Subcutaneous abdominal adipose tissue (tissue), 5 donors: ENCODE data around the gene KCNB1.

Experiments used
- H3K27ac ChIP-seq: one replicate; pipeline ENCODE4 v1.7.0; 2013; ENCODE audit warnings: low read depth, mild to moderate bottlenecking, inconsistent platforms, low read length, moderate library complexity
- H3K27me3 ChIP-seq, 5 donors: one replicate each; pipeline ENCODE4 v1.7.0; 2013; ENCODE audit warnings: low read length in 5 of 5, inconsistent platforms in 1 of 5; ENCODE audit not compliant: control insufficient read depth in 5 of 5, insufficient read depth in 4 of 5
- H3K36me3 ChIP-seq, 5 donors: one replicate each; pipeline ENCODE4 v1.7.0; 2013; ENCODE audit warnings: low read length in 5 of 5; ENCODE audit not compliant: control insufficient read depth in 5 of 5, insufficient read depth in 5 of 5
- H3K4me1 ChIP-seq, 5 donors: one replicate each; pipeline ENCODE4 v1.7.0; 2013; ENCODE audit warnings: low read length in 5 of 5, mild to moderate bottlenecking in 3 of 5, moderate library complexity in 1 of 5; ENCODE audit not compliant: control insufficient read depth in 5 of 5, insufficient read depth in 5 of 5
- H3K4me3 ChIP-seq, 5 donors: one replicate each; pipeline ENCODE4 v1.7.0; 2013; ENCODE audit warnings: low read length in 5 of 5, low read depth in 1 of 5
- H3K9ac ChIP-seq, 5 donors: one replicate each; pipeline ENCODE4 v1.7.0; 2013; ENCODE audit warnings: low read length in 5 of 5, mild to moderate bottlenecking in 4 of 5, moderate library complexity in 3 of 5
- H3K9me3 ChIP-seq, 5 donors: one replicate each; pipeline ENCODE4 v1.7.0; 2013; ENCODE audit warnings: low read length in 5 of 5; ENCODE audit not compliant: control insufficient read depth in 5 of 5
- donor health status: healthy.
- donor health status: healthy.
- donor health status: healthy.
- donor health status: healthy.
- donor health status: healthy.

Gene KCNB1

DNA sequence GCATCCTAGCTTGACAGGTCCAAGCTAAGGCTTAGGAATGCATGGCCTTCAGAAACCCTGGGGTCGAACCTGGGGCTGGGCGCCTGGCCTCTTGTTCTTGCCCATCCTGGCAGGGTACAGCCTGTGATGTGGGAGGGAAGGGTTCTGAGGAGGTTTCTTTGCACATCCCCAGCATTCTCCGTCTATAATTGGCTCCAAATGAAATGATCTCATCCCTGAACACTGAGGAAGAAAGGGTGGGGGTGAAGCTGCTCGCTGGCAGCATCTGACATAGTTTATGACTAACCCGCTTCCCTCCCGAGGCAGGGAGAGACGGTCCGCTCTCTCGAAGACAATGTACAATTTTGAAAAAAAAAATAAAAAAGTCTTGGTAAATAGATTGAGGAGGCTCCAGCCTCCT, 137.5 kb downstream of the KCNB1 start:
- H3K4me1 ChIP-seq: peaks cover 0 to 23% (median 18%) of the 10 kb centered on the region in 5 donors
- H3K36me3 ChIP-seq: no peaks in the 10 kb centered on the region
- no peaks in the 10 kb centered on the region for H3K27me3 ChIP-seq
- H3K27ac ChIP-seq: peak overlapping the region; percentile 32
- no peaks in the 10 kb centered on the region for H3K9me3 ChIP-seq
- peak overlapping the region in 2 of 5 donors; percentile 11 to 19 for H3K4me3 ChIP-seq
- H3K9ac ChIP-seq: peak overlapping the region in 2 of 5 donors; percentile 21 to 74

DNA sequence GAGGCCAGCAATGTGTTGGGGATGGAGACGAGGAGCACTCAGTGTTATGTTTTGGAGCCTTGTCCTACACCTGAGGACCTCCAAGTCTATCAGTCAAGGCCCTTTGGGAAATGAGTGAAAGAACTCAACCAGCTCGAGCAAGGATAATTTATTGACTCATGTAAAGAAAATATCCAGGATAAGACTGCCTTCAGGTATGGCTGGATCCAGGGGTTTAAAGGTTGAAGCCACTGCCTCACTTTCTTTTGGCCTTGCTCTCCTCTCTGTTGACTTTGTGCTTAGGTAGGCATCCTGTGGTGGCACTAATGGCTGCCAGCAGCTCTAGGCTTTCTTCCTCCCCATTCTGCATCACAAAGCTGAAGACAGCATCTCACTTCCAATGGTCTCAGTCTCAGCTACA, 138.3 kb downstream of the KCNB1 start:
- H3K4me3 ChIP-seq: no peak overlapping the region
- no peaks in the 10 kb centered on the region for H3K27me3 ChIP-seq
- H3K9me3 ChIP-seq: no peaks in the 10 kb centered on the region
- peaks cover 0 to 23% (median 18%) of the 10 kb centered on the region in 5 donors for H3K4me1 ChIP-seq
- H3K27ac ChIP-seq: no peak overlapping the region
- no peaks in the 10 kb centered on the region for H3K36me3 ChIP-seq
- no peak overlapping the region for H3K9ac ChIP-seq

DNA sequence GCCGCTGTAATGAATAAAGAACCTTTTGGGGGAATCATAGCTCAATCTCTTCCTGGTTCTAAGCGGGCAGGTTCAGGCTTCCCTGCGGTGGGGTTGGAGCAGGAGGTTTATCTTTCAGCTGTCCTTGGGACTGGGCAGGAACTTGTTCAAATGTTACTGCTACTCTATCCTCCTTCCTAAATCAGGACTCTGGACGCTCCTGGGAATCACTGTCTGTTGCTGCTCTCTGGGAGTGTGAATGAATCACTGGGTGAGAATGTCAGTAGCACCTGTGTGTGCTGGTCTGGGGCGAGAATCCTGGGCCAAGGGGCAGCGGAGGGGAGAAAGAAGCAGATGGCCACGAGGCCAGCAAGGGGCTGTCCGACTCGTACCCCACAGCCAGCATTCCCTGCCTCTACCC, 139.2 kb downstream of the KCNB1 start:
- no peak overlapping the region for H3K4me3 ChIP-seq
- no peaks in the 10 kb centered on the region for H3K27me3 ChIP-seq
- no peak overlapping the region for H3K27ac ChIP-seq
- H3K36me3 ChIP-seq: no peaks in the 10 kb centered on the region
- H3K9ac ChIP-seq: no peak overlapping the region
- H3K4me1 ChIP-seq: peaks cover 0 to 23% (median 18%) of the 10 kb centered on the region in 5 donors
- H3K9me3 ChIP-seq: no peaks in the 10 kb centered on the region

DNA sequence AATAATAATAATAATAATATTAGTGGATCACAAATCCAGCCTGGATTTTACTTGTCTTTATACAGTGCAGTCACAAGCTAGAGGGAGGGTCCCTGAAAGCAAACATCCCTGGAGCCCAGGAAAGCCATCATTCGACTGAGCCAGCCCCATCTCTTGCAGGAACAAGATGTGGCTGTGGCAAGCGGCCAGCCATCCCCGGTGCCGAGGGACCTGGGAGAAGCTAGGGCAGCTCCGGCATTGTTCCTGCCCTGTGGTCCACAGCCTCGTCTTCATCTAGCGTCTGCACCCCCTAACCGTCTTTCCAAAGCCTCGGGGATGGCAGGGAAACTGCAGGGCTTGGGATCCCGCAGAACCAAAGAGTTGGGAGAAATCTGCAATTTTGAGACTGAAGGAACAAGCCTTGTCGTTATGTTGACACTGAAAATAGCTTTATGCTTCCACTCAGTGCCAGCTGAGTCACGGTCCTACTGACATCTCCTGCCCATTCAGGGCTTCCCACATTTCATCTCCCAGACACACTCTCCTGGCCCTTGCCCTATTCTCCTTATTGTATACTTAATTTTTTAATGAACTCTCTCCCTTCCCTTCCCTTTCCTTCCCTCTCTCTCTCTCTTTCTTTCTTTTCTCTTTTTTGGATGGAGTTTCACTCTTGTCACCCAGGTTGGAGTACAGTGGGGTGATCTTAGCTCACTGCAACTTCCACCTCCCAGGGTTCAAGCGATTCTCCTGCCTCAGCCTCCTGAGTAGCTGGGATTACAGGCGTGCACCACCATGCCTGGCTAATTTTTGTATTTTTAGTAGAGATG, 142.1 kb downstream of the KCNB1 start:
- no peaks in the 10 kb centered on the region for H3K9me3 ChIP-seq
- no peaks in the 10 kb centered on the region for H3K36me3 ChIP-seq
- peaks cover 0 to 13% (median 11%) of the 10 kb centered on the region in 5 donors for H3K4me1 ChIP-seq
- no peak overlapping the region for H3K4me3 ChIP-seq
- no peak overlapping the region for H3K27ac ChIP-seq
- H3K9ac ChIP-seq: no peak overlapping the region
- H3K27me3 ChIP-seq: no peaks in the 10 kb centered on the region

DNA sequence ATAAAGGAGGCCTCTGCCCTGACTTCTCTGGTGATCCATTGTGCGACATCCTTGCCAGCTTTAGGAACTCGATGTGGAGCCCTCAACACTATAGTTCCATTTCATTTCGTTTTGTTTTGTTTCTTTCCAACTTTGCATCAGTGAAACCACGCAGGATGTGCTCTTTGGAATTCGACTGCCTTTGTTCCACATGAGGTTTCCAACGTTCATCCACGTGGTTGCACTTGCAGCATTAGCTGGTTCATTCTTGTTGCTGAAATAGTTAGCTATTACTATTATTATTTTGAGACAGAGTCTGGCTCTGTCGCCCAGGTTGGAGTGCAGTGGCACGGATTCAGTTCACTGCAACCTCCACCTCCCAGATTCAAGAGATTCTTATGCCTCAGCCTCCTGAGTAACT, 143.3 kb downstream of the KCNB1 start:
- Histone ChIP-seq H3K4me1 (peaks cover 0 to 4% (median 4%) of the 10 kb centered on the region in 5 donors), H3K4me3 (no peak overlapping the region), H3K9ac (no peak overlapping the region), H3K36me3 (no peaks in the 10 kb centered on the region), H3K27me3 (no peaks in the 10 kb centered on the region), H3K27ac (no peak overlapping the region), H3K9me3 (no peaks in the 10 kb centered on the region)

DNA sequence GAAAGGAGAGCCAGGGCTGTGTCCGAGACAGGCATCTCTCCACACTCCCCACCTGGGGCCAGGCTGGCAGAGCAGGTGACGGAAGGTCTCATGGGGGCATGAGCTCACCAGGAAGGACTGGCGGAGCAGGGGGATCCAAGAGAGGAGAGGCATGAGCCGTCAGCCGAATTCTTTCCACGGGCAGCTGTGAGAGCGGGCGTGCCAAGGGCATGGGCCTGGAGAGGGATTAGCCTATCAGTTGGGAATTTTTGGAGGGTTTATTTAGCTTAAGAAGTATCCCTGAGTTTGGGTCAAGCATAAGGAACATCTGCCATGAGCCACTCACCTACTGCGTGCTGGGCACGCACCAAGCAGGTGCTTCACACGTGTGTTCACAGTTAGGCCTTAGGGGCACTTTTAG, 144.4 kb downstream of the KCNB1 start:
- Histone ChIP-seq H3K36me3 (no peaks in the 10 kb centered on the region), H3K4me3 (no peak overlapping the region), H3K27me3 (no peaks in the 10 kb centered on the region), H3K9me3 (no peaks in the 10 kb centered on the region), H3K9ac (no peak overlapping the region), H3K27ac (no peak overlapping the region), H3K4me1 (peaks cover 2 to 4% (median 4%) of the 10 kb centered on the region in 5 donors)

DNA sequence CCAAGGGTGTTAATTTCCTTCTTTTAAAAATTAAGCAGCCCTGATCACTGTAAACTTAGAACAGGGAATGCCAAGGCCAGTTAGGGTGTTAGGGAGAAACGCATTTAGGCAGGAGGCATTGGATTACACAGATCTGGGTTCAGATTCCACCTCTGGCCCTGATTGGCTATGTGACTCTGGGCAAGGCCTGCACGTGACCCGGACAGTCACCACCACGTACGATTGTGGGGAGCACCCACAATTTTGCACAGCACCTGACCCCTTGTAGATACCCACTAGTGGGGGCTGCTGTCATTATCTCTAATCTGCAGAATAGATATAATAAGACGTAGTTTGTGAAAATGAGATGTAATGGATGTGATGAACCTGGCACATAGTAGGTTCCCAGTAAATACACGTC, 145.1 kb downstream of the KCNB1 start:
- no peak overlapping the region for H3K27ac ChIP-seq
- no peak overlapping the region for H3K9ac ChIP-seq
- no peaks in the 10 kb centered on the region for H3K27me3 ChIP-seq
- H3K4me1 ChIP-seq: peaks cover 2 to 4% (median 4%) of the 10 kb centered on the region in 5 donors
- no peak overlapping the region for H3K4me3 ChIP-seq
- no peaks in the 10 kb centered on the region for H3K9me3 ChIP-seq
- no peaks in the 10 kb centered on the region for H3K36me3 ChIP-seq

DNA sequence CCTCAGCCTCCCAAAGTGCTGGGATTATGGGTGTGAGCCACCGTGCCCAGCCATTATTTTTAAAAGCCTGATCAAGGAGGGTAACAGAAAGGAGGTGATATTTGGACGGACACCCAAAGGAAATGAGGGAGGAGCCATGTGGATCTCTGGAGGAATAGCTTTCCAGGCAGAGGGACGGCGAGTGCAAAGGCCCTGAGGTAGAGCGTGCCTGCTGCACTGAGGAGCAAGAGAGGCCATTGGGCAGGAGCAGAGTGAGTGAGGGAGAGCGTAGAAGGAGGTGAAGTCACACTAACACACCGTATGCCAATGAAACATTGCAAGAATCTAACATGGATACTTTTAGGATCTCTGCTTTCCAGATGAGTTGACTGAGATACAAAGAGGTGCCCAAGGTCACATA, 145.7 kb downstream of the KCNB1 start:
- no peak overlapping the region for H3K4me3 ChIP-seq
- no peaks in the 10 kb centered on the region for H3K27me3 ChIP-seq
- H3K4me1 ChIP-seq: peaks cover 2 to 4% (median 4%) of the 10 kb centered on the region in 5 donors
- H3K36me3 ChIP-seq: no peaks in the 10 kb centered on the region
- no peak overlapping the region for H3K27ac ChIP-seq
- no peak overlapping the region for H3K9ac ChIP-seq
- no peaks in the 10 kb centered on the region for H3K9me3 ChIP-seq

DNA sequence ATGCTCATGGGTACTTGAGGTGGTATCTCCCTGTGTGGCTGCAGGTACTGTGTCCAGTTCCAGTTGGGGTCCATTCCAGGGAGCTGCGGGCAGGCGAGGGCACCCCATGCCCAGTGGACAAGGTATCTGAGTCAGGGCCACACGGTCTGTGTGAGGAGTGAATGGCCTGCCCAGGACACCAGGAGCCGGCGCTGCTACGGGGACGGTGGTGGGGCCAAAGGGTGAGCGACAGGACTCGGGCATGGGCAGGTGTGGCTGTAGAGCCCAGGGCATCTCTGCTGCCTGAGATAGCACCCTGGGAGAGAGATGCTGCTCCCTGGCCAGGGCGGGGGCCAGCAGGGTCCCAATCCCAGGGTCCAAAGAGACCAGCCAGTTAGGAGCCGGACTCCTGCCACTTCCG, 147.0 kb downstream of the KCNB1 start:
- H3K4me3 ChIP-seq: no peak overlapping the region
- no peaks in the 10 kb centered on the region for H3K9me3 ChIP-seq
- H3K27me3 ChIP-seq: no peaks in the 10 kb centered on the region
- H3K9ac ChIP-seq: no peak overlapping the region
- H3K36me3 ChIP-seq: no peaks in the 10 kb centered on the region
- peaks cover 2 to 4% (median 3%) of the 10 kb centered on the region in 5 donors for H3K4me1 ChIP-seq
- H3K27ac ChIP-seq: no peak overlapping the region

DNA sequence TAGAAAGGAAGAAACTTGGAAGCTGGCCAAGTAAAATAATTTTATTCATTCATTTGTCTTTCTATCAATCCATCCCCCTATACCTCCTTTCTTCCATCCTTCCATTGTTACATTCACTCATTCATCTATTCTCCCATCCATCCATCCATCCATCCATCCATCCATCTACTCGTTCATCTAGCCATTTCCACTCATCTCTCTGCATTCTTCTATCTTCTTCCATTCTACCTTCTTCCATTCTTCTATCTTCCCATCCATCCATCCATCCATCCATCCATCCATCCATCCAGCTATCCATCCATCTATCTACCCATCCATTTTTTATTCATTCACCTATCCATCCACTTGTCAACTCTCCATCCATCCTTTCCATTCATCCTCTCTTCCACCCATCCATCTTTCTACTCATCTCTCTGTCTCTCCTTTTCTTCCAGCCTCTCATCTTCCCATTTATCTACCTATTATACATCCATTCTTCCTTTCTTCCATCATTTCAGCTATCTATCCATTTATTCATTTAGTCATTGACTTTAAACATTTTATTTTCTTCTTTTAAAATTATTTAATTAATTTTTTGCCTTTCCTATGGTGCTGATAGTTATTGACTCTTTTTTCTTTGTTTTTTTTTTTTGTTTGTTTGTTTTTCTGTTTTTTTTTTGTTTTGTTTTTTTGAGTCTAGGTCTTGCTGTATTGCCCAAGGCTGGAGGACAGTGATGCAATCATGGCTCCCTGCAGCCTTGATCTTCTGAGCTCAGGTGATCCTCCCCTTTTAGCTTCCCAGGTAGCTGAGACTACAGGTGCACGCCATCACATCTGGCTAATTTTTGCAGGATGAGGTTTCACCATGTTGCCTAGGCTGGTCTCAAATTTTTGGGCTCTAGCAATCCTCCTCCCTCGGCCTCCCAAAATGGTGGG, 151.5 kb downstream of the KCNB1 start:
- no peaks in the 10 kb centered on the region for H3K36me3 ChIP-seq
- no peak overlapping the region for H3K9ac ChIP-seq
- no peak overlapping the region for H3K4me3 ChIP-seq
- H3K27ac ChIP-seq: no peak overlapping the region
- H3K9me3 ChIP-seq: no peaks in the 10 kb centered on the region
- H3K4me1 ChIP-seq: peaks cover 0 to 5% (median 2%) of the 10 kb centered on the region in 5 donors
- peaks cover 0 to 5% (median 0%) of the 10 kb centered on the region in 5 donors for H3K27me3 ChIP-seq
